Omental fat pad (tissue), 4 donors: ENCODE measurements around the gene FTCD. TPM values are rescaled to one million over a fixed set of nuclear protein-coding genes. Genes with fewer than 3 reads are reported as not detected.
A peak's percentile ranks its signal among the peaks of the same experiment; 100 is the strongest.

Experiments
- ATAC-seq: fragments of 150-250 bp; one replicate; pipeline ENCODE4 v1.9.1; 2016; ENCODE audit warnings: mild to moderate bottlenecking, moderate library complexity; ENCODE audit not compliant: low FRiP score
- DNase-seq: peaks from one replicate; pipeline ENCODE4 v3.0.0-alpha.2; 2019; ENCODE audit warnings: low spot score
- CTCF ChIP-seq, 3 donors: fragments of 450-650 bp; IDR thresholded peaks; one replicate each; pipeline ENCODE4 v1.5.1; 2016 to 2017; ENCODE audit warnings: antibody characterized with exemption in 3 of 3, mild to moderate bottlenecking in 3 of 3, moderate library complexity in 2 of 3
- total RNA-seq, 4 donors: library from RNA; depleted of rRNA; stranded (reverse); fragments of >200 nt; gene quantifications; one replicate each; pipeline ENCODE4 v1.1.0, GENCODE V29; 2016

The FTCD gene
- total RNA-seq, 4 donors from 2014 or later: not detected

- TF ChIP-seq CTCF (IDR thresholded peaks at IDR 0.05): no peak
- ATAC-seq (no peak), DNase-seq (peak; percentile 20)
Observed at GRCh38 chr21:46126309-46127238, 28.8 kb downstream of the FTCD start.

GRCh38 chr21:46125846-46126301 lies 29.5 kb downstream of the FTCD start:
- DNase-seq (peak; percentile 16), ATAC-seq (no peak)
- no peak for TF ChIP-seq CTCF (IDR thresholded peaks at IDR 0.05)

- no peak for TF ChIP-seq CTCF (IDR thresholded peaks at IDR 0.05)
- DNase-seq (peak; percentile 17), ATAC-seq (no peak)
Observed at GRCh38 chr21:46124926-46125845, 30.2 kb downstream of the FTCD start.

- ATAC-seq (no peak), DNase-seq (peak; percentile 14)
- no peak for TF ChIP-seq CTCF (IDR thresholded peaks at IDR 0.05)
Observed at GRCh38 chr21:46124083-46124925, 31.1 kb downstream of the FTCD start.

GRCh38 chr21:46122758-46123683 lies 32.4 kb downstream of the FTCD start:
- ATAC-seq (no peak), DNase-seq (peak; percentile 8)
- TF ChIP-seq CTCF (IDR thresholded peaks at IDR 0.05): no peak
